Measurements from ENCODE around the gene FBLN7. TPM values are rescaled to one million over a fixed set of nuclear protein-coding genes. Genes with fewer than 3 reads are reported as not detected.
"Not testable (repeated sequence)": the region's sequence is repeated elsewhere in the genome, so short reads cannot be mapped to it uniquely, and the experiment has no call there.

Gene FBLN7
- total RNA-seq, 1 donor from 2014 or later, result 5.1 TPM

- ATAC-seq, result no peak
- no peak for DNase-seq (ENCODE audit: low spot score)
These were observed 43.5 kb downstream of the FBLN7 start for GRCh38 chr2:112181571-112182290.

- no peak for DNase-seq (ENCODE audit: low spot score)
- no peak for ATAC-seq
These were observed 44.4 kb downstream of the FBLN7 start for GRCh38 chr2:112182581-112183034.

GRCh38 chr2:112183327-112184025 lies 45.3 kb downstream of the FBLN7 start:
- ATAC-seq, result no peak
- DNase-seq (ENCODE audit: low spot score), result no peak

- no peak for ATAC-seq
- DNase-seq (ENCODE audit: low spot score), result no peak
These were observed 45.9 kb downstream of the FBLN7 start for GRCh38 chr2:112184121-112184520.

- ATAC-seq (no peak), DNase-seq (ENCODE audit: low spot score) (no peak)
These were observed 46.9 kb downstream of the FBLN7 start for GRCh38 chr2:112185131-112185530.

- DNase-seq (ENCODE audit: low spot score) (no peak), ATAC-seq (no peak)
These were observed 49.0 kb downstream of the FBLN7 start for GRCh38 chr2:112187046-112187715.

GRCh38 chr2:112187805-112188596 lies 49.8 kb downstream of the FBLN7 start:
- DNase-seq (ENCODE audit: low spot score), result no peak
- ATAC-seq, result no peak

- DNase-seq (ENCODE audit: low spot score) (no peak), ATAC-seq (no peak)
These were observed 50.9 kb downstream of the FBLN7 start for GRCh38 chr2:112189001-112189556.

- ATAC-seq (no peak), DNase-seq (ENCODE audit: low spot score) (no peak)
These were observed 55.8 kb downstream of the FBLN7 start for GRCh38 chr2:112194028-112194427.

GRCh38 chr2:112194482-112194881 lies 56.3 kb downstream of the FBLN7 start:
- DNase-seq (ENCODE audit: low spot score) (no peak), ATAC-seq (no peak)

- DNase-seq (ENCODE audit: low spot score) (no peak), ATAC-seq (no peak)
These were observed 57.1 kb downstream of the FBLN7 start for GRCh38 chr2:112195167-112195766.

GRCh38 chr2:112195950-112196349 lies 57.8 kb downstream of the FBLN7 start:
- DNase-seq (ENCODE audit: low spot score) (no peak), ATAC-seq (no peak)

GRCh38 chr2:112197868-112198267 lies 59.7 kb downstream of the FBLN7 start:
- ATAC-seq (no peak), DNase-seq (ENCODE audit: low spot score) (no peak)

GRCh38 chr2:112198780-112199179 lies 60.6 kb downstream of the FBLN7 start:
- DNase-seq (ENCODE audit: low spot score) (no peak), ATAC-seq (no peak)

GRCh38 chr2:112199188-112199587 lies 61.0 kb downstream of the FBLN7 start:
- DNase-seq (ENCODE audit: low spot score) (no peak), ATAC-seq (no peak)

- DNase-seq (ENCODE audit: low spot score), result no peak
- peak; percentile 64 for ATAC-seq
These were observed 63.7 kb downstream of the FBLN7 start for GRCh38 chr2:112201696-112202430.

GRCh38 chr2:112204411-112204810 lies 66.2 kb downstream of the FBLN7 start:
- no peak for DNase-seq (ENCODE audit: low spot score)
- no peak for ATAC-seq

- DNase-seq (ENCODE audit: low spot score); ATAC-seq: not testable (repeated sequence)
These were observed 69.7 kb downstream of the FBLN7 start for GRCh38 chr2:112207905-112208304.

GRCh38 chr2:112216167-112216566 lies 78.0 kb downstream of the FBLN7 start:
- no peak for DNase-seq (ENCODE audit: low spot score)
- ATAC-seq, result peak; percentile 82

GRCh38 chr2:112217854-112218253 lies 79.7 kb downstream of the FBLN7 start:
- ATAC-seq (no peak), DNase-seq (ENCODE audit: low spot score) (no peak)
